Epithelial cell of proximal tubule (primary cell): ENCODE results near the gene OPCML. TPM values are rescaled to one million over a fixed set of nuclear protein-coding genes. Genes with fewer than 3 reads are reported as not detected.

ENCODE experiments used
- DNase-seq: peaks from one replicate; pipeline ENCODE4 v3.0.0-alpha.2; 2011; ENCODE audit warnings: low read depth
- H3K4me3 ChIP-seq: 2 replicates; pipeline ENCODE4 v1.5.1; 2011; ENCODE audit warnings: low read depth, mild to moderate bottlenecking, low read length
- total RNA-seq: library from RNA; depleted of rRNA; stranded (reverse); fragments of >200 nt; gene quantifications from 2 replicates; pipeline ENCODE4 v1.2.3, GENCODE V29; 2015
- TF ChIP-seq, protein P1 (sequence below): conservative IDR thresholded peaks from 2 replicates; pipeline ENCODE4 v1.5.1; 2012; ENCODE audit warnings: low read depth, mild to moderate bottlenecking, low read length

OPCML gene
- total RNA-seq, 1 donor from 2014 or later = not detected

DNA sequence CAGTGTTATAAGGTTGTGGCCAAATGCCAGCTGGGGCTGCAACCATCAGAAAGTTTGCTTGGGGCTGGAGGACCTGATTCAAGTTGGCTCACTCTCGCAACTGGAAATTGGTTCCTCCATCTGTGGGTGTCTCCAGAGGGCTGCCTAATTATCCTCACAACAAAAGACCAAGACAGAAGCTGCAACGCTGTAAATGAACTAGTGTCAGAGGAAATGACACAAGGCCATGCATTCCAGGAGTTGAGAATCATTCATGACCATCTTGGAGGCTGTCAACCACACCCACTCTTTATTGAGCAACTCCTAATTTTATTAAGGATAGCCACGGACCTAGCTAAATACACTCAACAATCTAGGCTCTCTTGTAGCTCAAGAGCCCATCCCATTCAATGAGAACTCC, 1060.8 kb downstream of the OPCML start:
- DNase-seq = no peak
- TF ChIP-seq, protein P1, sequence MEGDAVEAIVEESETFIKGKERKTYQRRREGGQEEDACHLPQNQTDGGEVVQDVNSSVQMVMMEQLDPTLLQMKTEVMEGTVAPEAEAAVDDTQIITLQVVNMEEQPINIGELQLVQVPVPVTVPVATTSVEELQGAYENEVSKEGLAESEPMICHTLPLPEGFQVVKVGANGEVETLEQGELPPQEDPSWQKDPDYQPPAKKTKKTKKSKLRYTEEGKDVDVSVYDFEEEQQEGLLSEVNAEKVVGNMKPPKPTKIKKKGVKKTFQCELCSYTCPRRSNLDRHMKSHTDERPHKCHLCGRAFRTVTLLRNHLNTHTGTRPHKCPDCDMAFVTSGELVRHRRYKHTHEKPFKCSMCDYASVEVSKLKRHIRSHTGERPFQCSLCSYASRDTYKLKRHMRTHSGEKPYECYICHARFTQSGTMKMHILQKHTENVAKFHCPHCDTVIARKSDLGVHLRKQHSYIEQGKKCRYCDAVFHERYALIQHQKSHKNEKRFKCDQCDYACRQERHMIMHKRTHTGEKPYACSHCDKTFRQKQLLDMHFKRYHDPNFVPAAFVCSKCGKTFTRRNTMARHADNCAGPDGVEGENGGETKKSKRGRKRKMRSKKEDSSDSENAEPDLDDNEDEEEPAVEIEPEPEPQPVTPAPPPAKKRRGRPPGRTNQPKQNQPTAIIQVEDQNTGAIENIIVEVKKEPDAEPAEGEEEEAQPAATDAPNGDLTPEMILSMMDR = no peak

DNA sequence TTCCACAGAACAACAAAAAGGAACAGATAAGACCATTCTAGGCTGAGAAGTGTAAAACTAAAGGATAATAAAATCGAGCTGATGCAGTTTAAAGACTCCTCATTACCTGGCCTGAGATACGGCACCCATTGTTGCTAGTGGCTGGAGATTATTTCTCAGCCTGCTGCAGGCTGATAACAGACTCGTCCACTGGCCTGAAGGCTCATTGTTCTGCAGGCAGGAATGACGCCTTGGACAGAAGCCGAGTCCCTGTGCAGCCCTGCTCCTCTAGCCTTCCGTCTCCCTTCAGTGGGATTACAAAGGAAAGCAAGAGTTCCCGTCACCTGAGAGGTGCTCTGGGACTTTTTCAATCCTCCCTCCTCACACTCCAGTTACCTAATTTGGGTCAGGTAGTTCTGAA, 1065.3 kb downstream of the OPCML start:
- no peak for DNase-seq
- no peak overlapping the region for H3K4me3 ChIP-seq
- TF ChIP-seq, protein P1 = no peak

More for the DNA sequence above, 1060.8 kb downstream of the OPCML start:
- no peak overlapping the region for H3K4me3 ChIP-seq

DNA sequence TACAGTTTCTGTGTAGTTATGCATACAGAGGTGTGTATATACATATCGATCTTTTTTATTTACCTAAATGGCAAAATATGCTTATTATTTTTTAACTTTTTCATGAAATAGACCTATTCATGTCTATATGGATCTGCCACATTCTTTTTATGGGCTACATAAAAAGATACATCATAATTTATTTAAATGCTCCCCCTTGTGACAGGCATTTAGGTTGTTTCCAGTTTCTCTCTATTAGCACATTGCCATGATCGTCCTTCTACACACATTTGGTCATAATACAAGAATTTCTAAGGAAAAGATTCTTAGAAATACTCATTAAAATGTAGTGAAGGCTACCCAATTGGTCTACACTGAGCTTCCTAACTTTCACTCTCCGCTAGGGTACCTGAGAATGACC, 1067.4 kb downstream of the OPCML start:
- TF ChIP-seq, protein P1 = no peak
- DNase-seq = no peak
- H3K4me3 ChIP-seq = no peak overlapping the region

DNA sequence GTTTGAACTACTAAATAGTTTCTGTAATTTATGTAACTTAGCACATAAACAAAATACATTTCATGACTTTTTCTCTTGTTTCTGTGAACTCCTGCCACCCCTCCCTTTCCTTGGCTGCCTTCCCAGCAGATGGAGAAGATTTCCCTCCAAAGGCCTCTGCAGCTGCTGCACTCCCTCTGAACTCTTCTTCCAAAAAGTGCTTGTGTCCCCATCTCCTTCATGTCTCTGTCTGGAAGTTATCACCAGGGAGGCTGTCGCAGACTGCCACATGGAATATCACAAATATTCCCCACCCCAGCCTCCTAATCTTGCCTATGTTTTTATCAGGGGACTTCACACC, 1068.3 kb downstream of the OPCML start:
- no peak for DNase-seq
- H3K4me3 ChIP-seq = no peak overlapping the region
- TF ChIP-seq, protein P1 = no peak

DNA sequence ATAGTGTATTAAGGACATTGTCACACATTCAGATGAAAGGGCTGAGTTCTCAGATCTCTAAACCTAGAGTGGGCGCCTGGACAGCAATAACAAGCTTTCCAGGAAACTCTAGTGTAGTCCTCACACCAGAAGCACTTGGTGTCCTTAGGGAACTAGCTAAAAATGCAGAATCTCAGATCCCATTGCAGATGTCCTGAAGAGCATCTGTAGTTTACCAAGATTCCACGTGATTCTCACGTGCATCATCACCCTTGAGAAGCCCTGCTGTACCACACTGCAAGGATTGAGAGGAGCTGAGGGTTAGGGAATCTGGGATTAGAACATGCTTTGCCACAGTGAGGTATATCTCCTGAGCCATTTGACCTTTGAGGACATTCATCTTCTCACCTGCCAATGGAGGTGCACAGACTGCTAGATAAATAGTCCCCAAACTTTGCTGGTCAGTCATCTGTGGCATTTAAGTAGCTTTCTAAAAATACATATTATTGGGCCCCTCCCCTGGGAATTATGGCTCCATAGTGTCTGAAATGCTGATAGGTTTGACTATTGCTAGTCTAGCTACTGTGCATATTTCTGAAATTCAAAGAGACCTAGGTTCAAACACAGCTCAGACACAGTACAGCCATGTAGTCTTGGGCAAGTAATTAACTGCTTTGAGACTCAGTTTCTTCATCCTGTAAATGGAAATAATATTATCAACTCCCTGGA, 1068.9 kb downstream of the OPCML start:
- no peak overlapping the region for H3K4me3 ChIP-seq
- DNase-seq = no peak
- TF ChIP-seq, protein P1 = no peak

DNA sequence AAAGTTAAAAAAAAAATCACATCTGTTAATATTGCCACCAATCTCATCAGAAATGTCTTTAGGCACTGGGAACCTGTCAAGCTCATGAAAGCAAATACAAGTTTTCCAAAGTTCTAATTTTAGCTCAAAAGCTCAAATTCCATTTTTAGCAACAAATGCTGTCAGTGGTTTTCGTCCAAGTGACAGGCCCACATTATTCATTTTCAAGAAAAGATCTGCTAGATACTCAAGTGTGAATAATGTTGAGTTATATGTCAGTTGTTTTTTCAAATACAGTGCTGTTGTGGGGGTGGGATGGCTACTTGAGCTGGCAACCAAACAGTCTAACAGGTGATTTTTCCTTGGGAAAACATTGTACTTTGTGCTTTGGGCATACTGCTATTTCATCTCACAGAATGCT, 1072.6 kb downstream of the OPCML start:
- TF ChIP-seq, protein P1 = no peak
- H3K4me3 ChIP-seq = no peak overlapping the region
- DNase-seq = no peak

DNA sequence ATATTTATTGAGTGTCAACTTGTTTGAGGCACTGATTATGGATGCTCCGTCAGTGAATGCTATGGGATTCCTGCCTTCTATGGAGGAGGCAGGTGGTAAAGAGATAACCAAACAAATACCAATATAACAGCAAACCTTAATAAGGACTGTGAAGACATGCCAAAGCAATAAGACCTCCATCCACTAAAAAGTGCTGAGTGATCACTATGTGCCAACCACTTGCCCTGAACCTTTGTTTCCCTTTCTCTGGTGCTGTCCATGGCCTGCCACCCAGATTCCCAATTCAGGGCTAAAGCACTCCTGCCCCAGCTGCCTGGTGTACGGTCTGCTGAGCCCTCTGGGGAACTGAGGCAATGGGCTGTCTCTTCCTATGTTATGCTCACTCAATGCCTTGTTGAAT, 1074.9 kb downstream of the OPCML start:
- DNase-seq = no peak
- H3K4me3 ChIP-seq = no peak overlapping the region
- TF ChIP-seq, protein P1 = no peak
